ENCODE measurements around the gene DLL3. TPM values are rescaled to one million over a fixed set of nuclear protein-coding genes. Genes with fewer than 3 reads are reported as not detected.

DLL3 gene
- total RNA-seq, 1 donor from 2014 or later, result 4.7 TPM

GRCh38 chr19:39524495-39524894 is 25.7 kb downstream of the DLL3 start:
- Histone ChIP-seq H3K4me3 (ENCODE audit: low read depth, low read length) (no peak overlapping the region), H3K27me3 (ENCODE audit: control insufficient read depth, insufficient read depth, low read length) (no peaks in the 10 kb centered on the region), H3K36me3 (ENCODE audit: control insufficient read depth, insufficient read depth, low read length) (no peaks in the 10 kb centered on the region)
- no peak for DNase-seq (ENCODE audit: low read depth)
- TF ChIP-seq CTCF (IDR thresholded peaks at IDR 0.05; ENCODE audit: insufficient read depth, low read length, poor library complexity, severe bottlenecking), result no peak

DNA sequence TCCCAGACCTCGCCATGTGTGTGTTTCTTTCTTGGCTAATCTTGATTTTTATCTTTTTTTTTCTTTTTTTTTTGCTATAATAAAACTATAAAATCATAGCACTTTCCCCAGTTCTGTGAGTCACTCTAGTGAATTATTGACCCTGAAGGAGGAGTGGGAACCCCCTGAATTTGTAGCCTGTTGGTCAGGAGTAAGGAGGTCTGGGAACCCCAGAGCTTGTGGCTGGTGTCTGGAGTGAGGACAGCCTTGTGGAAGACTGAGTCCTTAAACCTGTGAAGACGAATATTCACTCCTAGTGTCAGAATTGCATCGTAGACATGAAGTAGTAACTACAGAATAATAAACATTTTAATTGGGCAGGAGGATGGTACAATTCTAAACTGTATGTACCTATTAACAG is 26.5 kb downstream of the DLL3 start:
- no peaks in the 10 kb centered on the region for H3K27me3 ChIP-seq (ENCODE audit: control insufficient read depth, insufficient read depth, low read length)
- no peaks in the 10 kb centered on the region for H3K36me3 ChIP-seq (ENCODE audit: control insufficient read depth, insufficient read depth, low read length)
- TF ChIP-seq CTCF (IDR thresholded peaks at IDR 0.05; ENCODE audit: insufficient read depth, low read length, poor library complexity, severe bottlenecking), result no peak
- H3K4me3 ChIP-seq (ENCODE audit: low read depth, low read length), result no peak overlapping the region
- no peak for DNase-seq (ENCODE audit: low read depth)

GRCh38 chr19:39531834-39532232 is 33.1 kb downstream of the DLL3 start:
- H3K4me3 ChIP-seq (ENCODE audit: low read depth, low read length), result peak overlapping the region; percentile 81
- H3K27me3 ChIP-seq (ENCODE audit: control insufficient read depth, insufficient read depth, low read length), result no peaks in the 10 kb centered on the region
- no peak for DNase-seq (ENCODE audit: low read depth)
- no peaks in the 10 kb centered on the region for H3K36me3 ChIP-seq (ENCODE audit: control insufficient read depth, insufficient read depth, low read length)
- no peak for TF ChIP-seq CTCF (IDR thresholded peaks at IDR 0.05; ENCODE audit: insufficient read depth, low read length, poor library complexity, severe bottlenecking)

GRCh38 chr19:39532233-39533002 is 33.7 kb downstream of the DLL3 start, which contains the start of gene EID2B:
EID2B (minus strand) TSS chr19:39532852; CDS start chr19:39532802, 50 bp downstream.
- H3K36me3 ChIP-seq (ENCODE audit: control insufficient read depth, insufficient read depth, low read length), result no peaks in the 10 kb centered on the region
- peak; percentile 98 for TF ChIP-seq CTCF (IDR thresholded peaks at IDR 0.05; ENCODE audit: insufficient read depth, low read length, poor library complexity, severe bottlenecking)
- peak; percentile 73 for DNase-seq (ENCODE audit: low read depth)

DNA sequence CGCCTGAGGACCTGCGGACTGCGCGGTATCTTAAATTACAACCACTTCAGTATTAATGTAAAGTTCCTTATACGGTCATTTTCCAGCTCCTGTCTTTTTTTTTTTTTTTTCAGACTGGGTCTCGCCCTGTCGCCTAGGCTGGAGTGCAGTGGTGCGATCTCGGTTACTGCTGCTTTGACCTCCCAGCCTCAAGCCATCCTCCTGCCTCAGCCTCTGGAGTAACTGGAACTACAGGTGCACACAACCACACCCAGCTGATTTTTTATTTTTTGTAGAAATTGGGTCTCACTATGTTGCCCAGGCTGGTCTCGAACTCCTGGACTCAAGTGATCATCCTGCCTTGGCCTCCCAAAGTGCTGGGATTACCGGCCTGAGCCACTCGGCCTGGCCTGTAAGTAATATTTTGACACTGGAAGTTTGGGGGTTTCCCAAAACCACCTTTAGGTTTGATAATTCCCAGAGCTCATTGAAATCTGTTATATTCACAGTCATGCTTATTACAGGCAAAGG is 34.3 kb downstream of the DLL3 start:
- Histone ChIP-seq H3K36me3 (ENCODE audit: control insufficient read depth, insufficient read depth, low read length) (no peaks in the 10 kb centered on the region), H3K4me3 (ENCODE audit: low read depth, low read length) (no peak overlapping the region), H3K27me3 (ENCODE audit: control insufficient read depth, insufficient read depth, low read length) (no peaks in the 10 kb centered on the region)
- DNase-seq (ENCODE audit: low read depth), result no peak
- TF ChIP-seq CTCF (IDR thresholded peaks at IDR 0.05; ENCODE audit: insufficient read depth, low read length, poor library complexity, severe bottlenecking), result no peak

More at GRCh38 chr19:39532233-39533002, 33.7 kb downstream of the DLL3 start, which contains the start of gene EID2B:
- Histone ChIP-seq H3K4me3 (ENCODE audit: low read depth, low read length) (peak within 1 kb of the TSS; percentile 81), H3K27me3 (ENCODE audit: control insufficient read depth, insufficient read depth, low read length) (no peaks in the 10 kb centered on the region)

Data from kidney epithelial cell (primary cell).